Hematopoietic multipotent progenitor cell treated with erythropoietin and hydrocortisone succinate and interleukin-3 and kit ligand, for 8 days (in vitro differentiated cells): ENCODE data around the gene PTPN12.
"Not testable (repeated sequence)": the region's sequence is repeated elsewhere in the genome, so short reads cannot be mapped to it uniquely, and the experiment has no call there.

Source experiments
- DNase-seq: peaks from one replicate; pipeline ENCODE4 v3.0.0-alpha.2; 2015

PTPN12 gene

GRCh38 chr7:77580762-77581350 lies 43.8 kb downstream of the PTPN12 start:
- no peak for DNase-seq

DNA sequence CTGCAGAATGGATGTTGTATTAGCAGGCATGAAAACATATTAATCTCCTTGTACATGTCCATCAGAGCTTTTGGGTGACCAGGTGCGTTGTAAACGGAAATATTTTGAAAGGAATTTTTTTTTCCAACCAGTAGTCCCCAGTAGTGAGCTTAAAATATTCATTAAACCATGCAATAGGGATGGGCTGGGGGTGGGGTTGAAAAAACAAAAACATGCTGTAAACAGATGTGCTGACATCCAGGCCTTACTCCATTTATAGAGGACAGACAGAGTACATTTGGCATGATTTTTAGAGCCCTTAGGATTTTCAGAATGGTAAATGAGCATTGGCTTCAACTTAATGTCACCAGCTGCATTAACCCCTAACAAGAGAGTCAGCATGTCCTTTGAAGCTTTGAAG lies 50.2 kb downstream of the PTPN12 start:
- no peak for DNase-seq

- DNase-seq: no peak
Observed at GRCh38 chr7:77600952-77601351, 63.9 kb downstream of the PTPN12 start.

GRCh38 chr7:77606562-77606961 lies 69.5 kb downstream of the PTPN12 start:
- no peak for DNase-seq

DNA sequence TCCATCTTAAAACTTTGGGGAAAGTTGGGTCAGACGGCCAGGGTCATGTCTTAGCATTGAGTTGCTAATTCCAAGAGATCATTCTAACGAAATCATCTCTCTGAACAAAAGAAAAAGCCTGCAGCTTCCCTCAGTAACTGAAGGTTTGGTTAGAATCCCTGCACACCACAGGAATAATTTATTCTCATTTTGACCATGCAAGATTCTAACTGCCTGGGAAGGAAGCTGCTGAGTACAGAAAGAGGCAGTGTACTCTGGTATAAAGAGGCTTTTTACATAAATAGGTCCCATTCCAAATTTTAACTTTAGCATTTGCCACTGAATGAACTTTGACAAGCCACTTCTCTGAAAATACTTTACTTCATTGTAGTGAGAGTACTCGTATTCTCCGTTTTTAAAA lies 82.2 kb downstream of the PTPN12 start:
- no peak for DNase-seq

DNA sequence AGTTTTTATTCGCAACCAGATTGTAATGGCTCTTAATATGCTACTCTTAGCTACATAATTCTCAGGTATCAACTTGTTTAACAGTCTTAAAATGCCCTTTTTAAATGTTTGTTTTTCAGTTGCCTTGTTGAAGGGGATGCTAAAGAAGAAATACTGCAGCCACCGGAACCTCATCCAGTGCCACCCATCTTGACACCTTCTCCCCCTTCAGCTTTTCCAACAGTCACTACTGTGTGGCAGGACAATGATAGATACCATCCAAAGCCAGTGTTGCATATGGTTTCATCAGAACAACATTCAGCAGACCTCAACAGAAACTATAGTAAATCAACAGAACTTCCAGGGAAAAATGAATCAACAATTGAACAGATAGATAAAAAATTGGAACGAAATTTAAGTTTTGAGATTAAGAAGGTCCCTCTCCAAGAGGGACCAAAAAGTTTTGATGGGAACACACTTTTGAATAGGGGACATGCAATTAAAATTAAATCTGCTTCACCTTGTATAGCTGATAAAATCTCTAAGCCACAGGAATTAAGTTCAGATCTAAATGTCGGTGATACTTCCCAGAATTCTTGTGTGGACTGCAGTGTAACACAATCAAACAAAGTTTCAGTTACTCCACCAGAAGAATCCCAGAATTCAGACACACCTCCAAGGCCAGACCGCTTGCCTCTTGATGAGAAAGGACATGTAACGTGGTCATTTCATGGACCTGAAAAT lies 89.7 kb downstream of the PTPN12 start:
- DNase-seq: no peak

DNA sequence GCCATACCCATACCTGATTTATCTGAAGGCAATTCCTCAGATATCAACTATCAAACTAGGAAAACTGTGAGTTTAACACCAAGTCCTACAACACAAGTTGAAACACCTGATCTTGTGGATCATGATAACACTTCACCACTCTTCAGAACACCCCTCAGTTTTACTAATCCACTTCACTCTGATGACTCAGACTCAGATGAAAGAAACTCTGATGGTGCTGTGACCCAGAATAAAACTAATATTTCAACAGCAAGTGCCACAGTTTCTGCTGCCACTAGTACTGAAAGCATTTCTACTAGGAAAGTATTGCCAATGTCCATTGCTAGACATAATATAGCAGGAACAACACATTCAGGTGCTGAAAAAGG lies 90.2 kb downstream of the PTPN12 start:
- no peak for DNase-seq

- DNase-seq: no peak
Observed at GRCh38 chr7:77629797-77630196, 92.7 kb downstream of the PTPN12 start.

DNA sequence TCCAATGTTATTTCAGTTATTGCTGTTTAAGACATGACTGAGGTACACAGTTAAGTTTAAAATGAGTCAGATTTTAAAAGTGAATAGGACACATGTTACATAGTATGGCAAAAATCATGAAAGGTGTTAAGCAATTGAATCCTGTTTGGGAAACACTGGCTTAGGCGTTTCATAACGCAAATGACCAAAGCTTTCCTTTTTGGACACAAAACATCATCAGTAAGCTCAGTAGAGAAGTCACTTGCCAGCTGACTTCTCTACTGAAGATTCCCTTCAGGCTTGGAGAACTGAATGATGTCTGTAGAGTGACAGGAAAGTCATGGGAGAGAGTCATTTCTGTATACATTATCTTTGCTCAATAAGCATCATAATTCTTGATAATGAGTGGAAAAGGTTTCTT lies 94.7 kb downstream of the PTPN12 start:
- DNase-seq: no peak

DNA sequence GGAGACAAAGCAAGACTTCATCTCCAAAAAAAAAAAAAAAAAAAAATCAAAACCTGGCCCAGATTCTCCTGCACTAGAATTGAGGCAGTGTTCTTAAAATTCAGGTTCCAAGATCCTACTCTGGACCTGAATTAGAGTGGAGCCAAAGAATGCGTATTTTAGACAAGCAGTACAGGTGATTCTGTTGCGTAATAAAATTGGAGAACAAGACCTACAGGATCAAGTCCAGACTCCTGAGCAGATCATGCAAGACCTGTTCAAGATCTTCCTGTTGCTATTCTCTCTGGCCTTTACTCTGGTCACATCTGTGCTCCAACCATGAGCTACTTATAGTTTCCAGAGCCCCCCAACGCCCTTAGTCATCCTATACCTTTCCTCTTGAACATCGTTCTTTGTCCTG lies 107.7 kb downstream of the PTPN12 start:
- DNase-seq: no peak

GRCh38 chr7:77648742-77649338 lies 111.7 kb downstream of the PTPN12 start:
- DNase-seq: no peak

GRCh38 chr7:77649716-77650349 lies 112.7 kb downstream of the PTPN12 start:
- DNase-seq: no peak

GRCh38 chr7:77651575-77652162 lies 114.6 kb downstream of the PTPN12 start:
- peak; percentile 68 for DNase-seq

- DNase-seq: not testable (repeated sequence)
Observed at GRCh38 chr7:77652826-77653225, 115.7 kb downstream of the PTPN12 start.

- no peak for DNase-seq
Observed at GRCh38 chr7:77653572-77653971, 116.5 kb downstream of the PTPN12 start.

GRCh38 chr7:77655356-77655755 lies 118.3 kb downstream of the PTPN12 start:
- DNase-seq: no peak

DNA sequence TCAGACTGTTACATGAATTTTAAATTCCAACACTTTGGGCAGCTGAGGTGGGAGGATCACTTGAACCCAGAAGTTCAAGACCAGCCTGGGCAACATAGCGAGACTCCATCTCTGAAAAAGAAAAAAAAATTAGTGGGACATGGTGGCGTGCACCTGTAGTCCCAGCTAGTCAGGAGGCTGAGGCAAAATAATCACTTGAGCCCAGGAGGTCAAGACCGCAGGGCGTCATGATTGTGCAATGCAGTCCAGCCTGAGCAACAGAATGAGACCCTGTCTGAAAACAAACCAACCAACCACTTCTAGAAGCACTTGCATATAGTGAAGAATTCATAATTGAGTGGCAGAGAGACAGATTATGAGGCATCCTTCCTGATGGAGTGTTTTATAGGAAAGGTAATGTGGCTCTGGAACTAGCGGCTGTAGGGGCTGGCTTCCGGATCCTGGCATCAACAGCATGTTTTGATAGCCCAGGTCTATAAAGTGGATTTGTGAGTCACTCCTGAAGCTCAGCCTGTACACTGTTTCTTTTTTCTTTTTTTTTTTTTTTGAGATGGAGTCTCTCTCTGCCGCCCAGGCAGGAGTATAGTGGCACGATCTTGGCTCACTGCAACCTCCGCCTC lies 118.9 kb downstream of the PTPN12 start:
- DNase-seq: no peak

DNA sequence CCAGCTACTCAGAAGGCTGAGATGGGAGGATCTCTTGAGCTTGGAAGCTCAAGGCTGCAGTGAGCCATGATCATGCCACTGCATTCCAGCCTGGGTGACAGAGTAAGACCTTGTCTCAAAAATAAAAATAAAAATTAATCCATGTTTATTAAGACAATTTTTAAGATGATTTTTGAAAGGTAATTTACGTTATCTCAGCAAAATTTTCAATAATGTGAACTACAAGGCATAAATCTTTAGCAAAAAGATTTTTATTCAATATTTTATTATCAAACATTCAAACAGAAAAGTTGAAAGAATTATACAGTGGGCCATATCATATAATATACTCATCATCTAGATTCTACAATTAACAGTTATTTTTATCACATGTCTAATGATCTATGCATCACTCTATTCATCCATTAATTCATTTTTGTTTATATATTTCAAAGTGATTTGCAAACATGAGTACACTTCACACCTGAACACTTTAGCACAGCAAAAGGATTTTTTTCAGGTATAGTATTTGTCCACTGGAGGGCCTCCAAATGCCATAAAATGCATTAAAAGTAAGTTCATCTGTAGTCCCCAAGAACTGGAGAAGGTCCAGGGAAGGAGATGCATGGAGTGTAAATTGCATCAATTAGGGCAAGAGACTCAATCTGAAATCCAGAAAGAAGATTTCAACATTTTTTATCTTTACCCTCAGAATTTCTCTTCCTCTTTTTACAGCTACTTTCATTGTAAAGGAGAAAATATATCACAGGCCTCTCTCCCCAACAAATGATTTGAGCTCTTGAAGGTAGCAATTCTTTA lies 120.5 kb downstream of the PTPN12 start:
- peak; percentile 80 for DNase-seq

DNA sequence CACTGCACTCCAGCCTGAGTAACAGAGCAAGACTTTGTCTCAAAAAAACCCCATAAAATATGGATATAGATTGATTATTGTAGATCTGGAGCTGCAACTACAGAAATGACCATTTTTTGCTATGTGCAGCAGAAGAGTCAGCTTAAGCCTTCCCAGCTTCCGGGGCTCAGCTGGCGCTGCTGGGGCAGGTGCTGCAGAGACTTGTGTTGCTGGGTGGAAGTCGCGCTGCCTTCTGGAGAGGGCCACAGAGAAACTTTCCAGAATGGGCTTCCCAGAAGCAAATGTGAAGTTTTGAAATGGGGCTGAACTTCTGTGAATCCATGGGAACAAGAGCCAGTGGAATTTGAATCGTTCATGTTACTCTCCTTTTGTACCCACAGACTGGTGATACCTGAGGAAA lies 121.8 kb downstream of the PTPN12 start:
- no peak for DNase-seq

DNA sequence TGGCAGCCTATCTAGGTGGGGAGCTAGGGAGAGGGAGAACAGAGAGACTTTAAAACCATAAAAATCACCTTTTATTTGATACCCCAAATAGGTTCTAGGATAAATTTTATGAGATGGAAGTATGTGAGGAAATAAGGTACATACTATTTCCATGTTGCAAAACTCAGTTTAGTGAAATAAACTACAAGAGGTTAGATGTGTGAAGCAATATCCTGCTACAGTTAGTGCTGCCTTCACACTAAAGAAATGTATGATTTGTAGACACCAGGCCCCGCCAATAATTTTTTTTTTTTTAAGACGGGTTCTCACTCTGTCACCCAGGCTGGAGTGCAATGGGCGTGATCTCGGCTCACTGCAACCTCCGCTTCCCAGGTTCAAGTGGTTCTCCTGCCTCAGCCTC lies 124.7 kb downstream of the PTPN12 start:
- no peak for DNase-seq

GRCh38 chr7:77662869-77663268 lies 125.8 kb downstream of the PTPN12 start:
- no peak for DNase-seq

GRCh38 chr7:77664715-77665114 lies 127.6 kb downstream of the PTPN12 start:
- DNase-seq: no peak
